ENCODE results near the gene IFITM10. TPM values are rescaled to one million over a fixed set of nuclear protein-coding genes. Genes with fewer than 3 reads are reported as not detected.

The IFITM10 gene
- total and polyA plus RNA-seq, 9 of the 15 experiments (the other 6 are each of a cell fraction or from before 2014, with no cell fraction given): 0.08 to 0.13 (median 0.09) TPM; not detected in 6

DNA sequence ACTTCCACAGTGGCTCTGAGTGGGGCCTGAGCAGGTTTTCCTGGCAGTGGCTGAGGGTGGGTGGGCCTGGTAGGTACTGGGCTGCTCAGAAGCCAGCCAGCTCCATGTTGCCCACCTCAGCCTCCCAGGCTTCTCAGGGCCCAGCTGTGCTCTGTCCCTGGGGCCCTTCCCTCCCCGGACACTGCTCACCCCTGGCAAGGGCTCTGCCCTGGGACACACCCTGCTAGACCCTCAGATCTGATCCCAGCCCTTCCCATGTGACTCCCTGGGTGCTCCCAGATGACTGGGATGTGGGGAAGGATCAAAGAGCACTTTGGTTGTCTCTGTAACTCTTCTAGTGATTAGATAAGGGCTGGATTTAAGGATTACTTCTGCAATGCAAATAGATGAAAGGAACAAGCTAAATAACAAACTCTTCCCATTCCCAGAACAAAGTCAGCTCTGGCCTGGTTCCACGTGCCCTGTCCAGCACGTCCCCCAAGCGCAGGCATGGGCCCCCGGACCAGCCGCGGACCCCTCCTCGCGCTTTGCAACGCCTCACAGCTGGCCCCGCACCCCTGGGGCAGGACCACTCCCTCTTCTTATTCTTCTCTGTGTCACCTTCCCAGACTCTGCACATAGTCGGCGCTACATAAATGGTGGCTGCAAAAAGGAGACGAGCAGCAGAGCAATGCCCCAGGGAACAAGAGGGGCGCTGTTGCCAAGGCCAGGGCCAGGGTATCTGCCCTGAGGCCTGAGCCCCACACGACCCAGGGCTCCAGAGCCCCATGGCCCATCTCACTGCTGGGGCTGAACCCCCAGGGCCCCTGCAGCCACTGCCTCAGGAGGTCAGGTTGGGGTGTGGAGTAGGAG is 59.1 kb downstream of the IFITM10 start:
- Histone ChIP-seq H3K9me1 (ENCODE audit: control insufficient read depth, insufficient read depth, low read length) (no peaks in the 10 kb centered on the region), H3K4me2 (ENCODE audit: insufficient read depth, low read length) (no peak overlapping the region)

More for the DNA sequence above, 59.1 kb downstream of the IFITM10 start:
- H3K79me2 ChIP-seq (ENCODE audit: control insufficient read depth, insufficient read depth, low read length): no peaks in the 10 kb centered on the region
- POLR2A ChIA-PET: interaction anchor here (0.5 to 1.2 kb wide), 3 partner anchors 12 to 205 kb away, joined by 3 to 4 read pairs (median 4); no protein-coding TSS in a partner anchor
- TF ChIP-seq ZFX (CRISPR knock-in tag; IDR thresholded peaks at IDR 0.05): no peak
- TF ChIP-seq, protein P1, sequence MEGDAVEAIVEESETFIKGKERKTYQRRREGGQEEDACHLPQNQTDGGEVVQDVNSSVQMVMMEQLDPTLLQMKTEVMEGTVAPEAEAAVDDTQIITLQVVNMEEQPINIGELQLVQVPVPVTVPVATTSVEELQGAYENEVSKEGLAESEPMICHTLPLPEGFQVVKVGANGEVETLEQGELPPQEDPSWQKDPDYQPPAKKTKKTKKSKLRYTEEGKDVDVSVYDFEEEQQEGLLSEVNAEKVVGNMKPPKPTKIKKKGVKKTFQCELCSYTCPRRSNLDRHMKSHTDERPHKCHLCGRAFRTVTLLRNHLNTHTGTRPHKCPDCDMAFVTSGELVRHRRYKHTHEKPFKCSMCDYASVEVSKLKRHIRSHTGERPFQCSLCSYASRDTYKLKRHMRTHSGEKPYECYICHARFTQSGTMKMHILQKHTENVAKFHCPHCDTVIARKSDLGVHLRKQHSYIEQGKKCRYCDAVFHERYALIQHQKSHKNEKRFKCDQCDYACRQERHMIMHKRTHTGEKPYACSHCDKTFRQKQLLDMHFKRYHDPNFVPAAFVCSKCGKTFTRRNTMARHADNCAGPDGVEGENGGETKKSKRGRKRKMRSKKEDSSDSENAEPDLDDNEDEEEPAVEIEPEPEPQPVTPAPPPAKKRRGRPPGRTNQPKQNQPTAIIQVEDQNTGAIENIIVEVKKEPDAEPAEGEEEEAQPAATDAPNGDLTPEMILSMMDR (IDR thresholded peaks at IDR 0.05 in 2 of 3, conservative IDR thresholded peaks at IDR 0.05 in 1 of 3; ENCODE audit: insufficient read depth in 2 of 3, low read depth in 1 of 3, low read length in 3 of 3): peak in 2 of 3 experiments; percentile 24 to 45; a peak in 2 of 6 replicates
- no peak for TF ChIP-seq HMBOX1 (IDR thresholded peaks at IDR 0.05)
- peaks cover 0 to 16% of the 10 kb centered on the region in 2 experiments; a peak in 2 of 5 replicates for H3K4me1 ChIP-seq (replicated peaks in 1 of 2; ENCODE audit: control insufficient read depth in 2 of 2, insufficient read depth in 2 of 2, low read length in 2 of 2)
- H3K27ac ChIP-seq (ENCODE audit: extremely low read depth, low read depth, low read length): no peak overlapping the region
- peaks cover 5% of the 10 kb centered on the region; the same call in 1 of the 2 replicates for H4K20me1 ChIP-seq (replicated peaks; ENCODE audit: control insufficient read depth, insufficient read depth, low read length)
- FAIRE-seq: no peak
- no peak for DNase-seq (ENCODE audit: extremely low read depth in 1 of 4, low spot score in 3 of 4)
- intact Hi-C loops (cut with micrococcal nuclease): loop anchor here (5.0 kb wide), 2 partner anchors 39 to 186 kb away; no protein-coding TSS in a partner anchor
- WGBS (ENCODE audit: insufficient coverage, low coverage, missing lambda C conversion rate): under 1% methylated on average over 13 of the region's 16 CpGs
- in situ Hi-C loops (cut with MboI): loop anchor here (5.0 to 25.0 kb wide), 3 partner anchors 34 to 464 kb away; no protein-coding TSS in a partner anchor
- BruUV-seq (replicated peaks): no TSS peak
- H2AFZ ChIP-seq (ENCODE audit: low read depth, low read length): no peak overlapping the region
- CTCF ChIA-PET (ENCODE audit: low intra/inter-chr PET ratio): interaction anchor here (3.4 kb wide), 2 partner anchors 141 to 311 kb away, joined by 25 to 77 read pairs; partner anchors contain the start of gene SYT8
- ATAC-seq: no peak
- H3K4me3 ChIP-seq: no peak overlapping the region
- no peaks in the 10 kb centered on the region for H3K9me3 ChIP-seq (replicated peaks; ENCODE audit: control insufficient read depth, insufficient read depth, low read depth, low read length)
- no peak overlapping the region; a peak in 1 of 4 replicates for H3K9ac ChIP-seq (ENCODE audit: insufficient read depth in 1 of 2, low read depth in 2 of 2, low read length in 2 of 2)
- no peaks in the 10 kb centered on the region for H3K36me3 ChIP-seq (ENCODE audit: control insufficient read depth, insufficient read depth, low read length)
- H3K27me3 ChIP-seq (ENCODE audit: control insufficient read depth in 2 of 2, insufficient read depth in 2 of 2, low read length in 2 of 2): peaks cover 7 to 59% of the 10 kb centered on the region in 2 experiments; a peak in 3 of 5 replicates

Measured in K562 (cell line).